Prostate gland (tissue), 2 donors: ENCODE measurements around the gene RTN4RL1.

Experiments used
- CTCF ChIP-seq, 4 experiments: fragments of 200-600 bp in 2 of 4; fragments of 450-650 bp in 2 of 4; sonication (generic) in 2 of 4; IDR thresholded peaks; 1 replicate in 3 of 4; 2 replicates in 1 of 4; pipeline ENCODE4 v1.5.1; 2016 to 2019; ENCODE audit warnings: antibody characterized with exemption in 4 of 4, mild to moderate bottlenecking in 2 of 4, moderate library complexity in 2 of 4
- POLR2A ChIP-seq: fragments of 450-650 bp; IDR thresholded peaks from one replicate; pipeline ENCODE4 v1.6.1; 2016; ENCODE audit warnings: antibody characterized with exemption, mild to moderate bottlenecking

GRCh38 chr17:1953831-1954230, 71.3 kb downstream of the RTN4RL1 start:
- TF ChIP-seq CTCF (IDR thresholded peaks at IDR 0.05), result no peak
- TF ChIP-seq POLR2A, result no peak
